ENCODE results near the gene CNIH3.
"Not testable (repeated sequence)": the region's sequence is repeated elsewhere in the genome, so short reads cannot be mapped to it uniquely, and the experiment has no call there.

CNIH3 gene

GRCh38 chr1:224666913-224667312, 50.8 kb downstream of the CNIH3 start:
- ATAC-seq (replicated peaks) = no peak
- H3K36me3 Mint-ChIP-seq (ENCODE audit: insufficient read depth) = no peaks in the 10 kb centered on the region
- DNase-seq = no peak
- no peak overlapping the region for H3K4me3 Mint-ChIP-seq
- no peaks in the 10 kb centered on the region for H3K9me3 Mint-ChIP-seq
- peaks cover 24 to 57% of the 10 kb centered on the region in 2 donors for H3K27me3 Mint-ChIP-seq
- H3K4me1 Mint-ChIP-seq (ENCODE audit: low read depth in 2 of 2) = no peaks in the 10 kb centered on the region
- no peak overlapping the region for H3K27ac Mint-ChIP-seq

DNA sequence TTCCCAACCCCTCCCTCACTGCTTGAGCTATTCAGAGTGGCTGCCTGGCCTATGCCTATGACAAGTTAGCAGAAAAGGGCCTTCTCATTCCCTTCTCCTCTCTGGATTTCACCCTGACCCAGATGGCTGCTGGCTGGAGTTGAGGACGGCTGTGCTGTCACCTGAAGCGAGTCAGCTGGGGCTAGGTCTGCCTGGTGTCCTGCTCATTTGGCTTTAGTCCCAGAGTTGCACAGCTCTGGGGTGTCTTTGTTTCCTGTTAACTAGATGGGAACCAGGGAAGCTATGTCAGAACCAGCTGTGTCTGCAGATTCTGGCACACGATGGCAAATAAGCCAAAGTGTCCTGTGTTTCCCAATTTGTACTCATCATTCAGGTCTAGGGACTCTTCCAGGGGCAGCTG, 52.9 kb downstream of the CNIH3 start:
- no peaks in the 10 kb centered on the region for H3K9me3 Mint-ChIP-seq
- DNase-seq = no peak
- no peak overlapping the region for H3K4me3 Mint-ChIP-seq
- ATAC-seq (replicated peaks) = no peak
- no peaks in the 10 kb centered on the region for H3K36me3 Mint-ChIP-seq (ENCODE audit: insufficient read depth)
- H3K27ac Mint-ChIP-seq = no peak overlapping the region
- H3K4me1 Mint-ChIP-seq (ENCODE audit: low read depth in 2 of 2) = no peaks in the 10 kb centered on the region
- H3K27me3 Mint-ChIP-seq = peaks cover 23 to 56% of the 10 kb centered on the region in 2 donors

DNA sequence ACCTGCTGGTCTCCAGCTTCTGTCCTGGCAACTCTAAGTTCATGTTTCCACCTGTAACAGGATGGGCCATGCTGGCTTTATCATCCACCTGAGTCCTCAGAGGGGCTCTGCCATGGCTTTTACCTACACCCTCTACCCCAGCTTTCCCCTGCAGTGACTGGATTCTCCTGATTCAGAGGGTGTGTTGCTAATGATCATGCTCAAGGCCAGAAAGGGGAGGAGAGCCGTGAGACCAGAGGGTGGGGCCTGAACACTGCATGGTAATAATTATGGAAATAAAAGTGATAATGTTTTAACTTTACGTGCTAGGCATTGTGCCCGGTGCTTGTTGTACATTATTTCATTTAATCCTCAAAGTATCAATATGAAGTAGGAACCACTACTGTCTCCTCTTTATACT, 53.3 kb downstream of the CNIH3 start:
- H3K36me3 Mint-ChIP-seq (ENCODE audit: insufficient read depth) = no peaks in the 10 kb centered on the region
- no peaks in the 10 kb centered on the region for H3K4me1 Mint-ChIP-seq (ENCODE audit: low read depth in 2 of 2)
- H3K9me3 Mint-ChIP-seq = no peaks in the 10 kb centered on the region
- no peak for DNase-seq
- H3K27me3 Mint-ChIP-seq = peaks cover 23 to 56% of the 10 kb centered on the region in 2 donors
- H3K27ac Mint-ChIP-seq = no peak overlapping the region
- H3K4me3 Mint-ChIP-seq = no peak overlapping the region
- ATAC-seq (replicated peaks) = no peak

DNA sequence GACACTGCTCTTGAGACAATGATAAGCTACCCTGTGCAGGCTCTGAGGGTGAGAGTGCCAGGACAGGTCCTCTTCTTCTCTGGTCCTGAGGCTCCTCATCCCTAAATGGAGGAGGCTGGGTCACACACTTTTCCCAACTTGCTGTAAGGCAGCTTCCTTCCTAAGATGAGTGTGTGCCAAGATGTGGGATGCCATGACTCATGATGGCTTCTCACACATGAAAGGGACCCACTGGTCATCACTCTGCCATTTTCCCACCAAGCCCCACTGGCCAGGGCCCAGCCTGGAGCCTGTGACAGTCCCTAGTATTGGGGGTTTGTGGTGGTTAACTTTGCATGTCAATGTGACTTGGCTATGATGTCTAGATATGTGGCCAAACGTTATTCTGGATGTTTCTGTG, 54.4 kb downstream of the CNIH3 start:
- H3K27me3 Mint-ChIP-seq = peaks cover 28 to 64% of the 10 kb centered on the region in 2 donors
- ATAC-seq (replicated peaks) = no peak
- H3K36me3 Mint-ChIP-seq (ENCODE audit: insufficient read depth) = no peaks in the 10 kb centered on the region
- no peaks in the 10 kb centered on the region for H3K4me1 Mint-ChIP-seq (ENCODE audit: low read depth in 2 of 2)
- no peak for DNase-seq
- no peak overlapping the region for H3K4me3 Mint-ChIP-seq
- no peaks in the 10 kb centered on the region for H3K9me3 Mint-ChIP-seq
- no peak overlapping the region for H3K27ac Mint-ChIP-seq

GRCh38 chr1:224671076-224671475, 55.0 kb downstream of the CNIH3 start:
- DNase-seq (no peak), ATAC-seq (replicated peaks) (no peak)
- H3K27ac Mint-ChIP-seq = no peak overlapping the region
- H3K9me3 Mint-ChIP-seq = no peaks in the 10 kb centered on the region
- peaks cover 30 to 69% of the 10 kb centered on the region in 2 donors for H3K27me3 Mint-ChIP-seq
- H3K4me1 Mint-ChIP-seq (ENCODE audit: low read depth in 2 of 2) = no peaks in the 10 kb centered on the region
- no peak overlapping the region for H3K4me3 Mint-ChIP-seq
- H3K36me3 Mint-ChIP-seq (ENCODE audit: insufficient read depth) = no peaks in the 10 kb centered on the region

DNA sequence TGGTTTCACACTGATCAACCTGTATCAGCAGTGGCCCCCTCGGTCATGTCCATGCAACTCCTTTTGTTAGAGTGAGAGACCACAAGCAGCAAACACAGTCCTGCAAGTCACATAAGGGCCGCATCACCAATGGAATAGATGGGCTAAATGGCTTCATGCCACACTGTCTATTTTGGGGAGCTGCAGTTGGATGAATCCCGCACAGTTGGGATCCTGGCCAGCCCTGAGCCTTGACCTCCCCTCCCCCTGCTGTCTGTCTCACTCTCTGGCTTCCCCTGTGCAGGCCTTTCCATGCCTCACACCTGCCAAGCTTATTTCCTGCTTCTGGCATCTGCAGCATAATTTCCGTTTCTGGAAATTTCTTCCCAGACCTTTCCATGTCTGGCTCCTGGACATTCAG, 57.0 kb downstream of the CNIH3 start:
- Mint-ChIP-seq H3K27me3 (peaks cover 23 to 61% of the 10 kb centered on the region in 2 donors), H3K36me3 (ENCODE audit: insufficient read depth) (no peaks in the 10 kb centered on the region), H3K4me1 (ENCODE audit: low read depth in 2 of 2) (no peaks in the 10 kb centered on the region), H3K9me3 (no peaks in the 10 kb centered on the region), H3K4me3 (no peak overlapping the region), H3K27ac (no peak overlapping the region)
- DNase-seq (no peak), ATAC-seq (replicated peaks) (no peak)

DNA sequence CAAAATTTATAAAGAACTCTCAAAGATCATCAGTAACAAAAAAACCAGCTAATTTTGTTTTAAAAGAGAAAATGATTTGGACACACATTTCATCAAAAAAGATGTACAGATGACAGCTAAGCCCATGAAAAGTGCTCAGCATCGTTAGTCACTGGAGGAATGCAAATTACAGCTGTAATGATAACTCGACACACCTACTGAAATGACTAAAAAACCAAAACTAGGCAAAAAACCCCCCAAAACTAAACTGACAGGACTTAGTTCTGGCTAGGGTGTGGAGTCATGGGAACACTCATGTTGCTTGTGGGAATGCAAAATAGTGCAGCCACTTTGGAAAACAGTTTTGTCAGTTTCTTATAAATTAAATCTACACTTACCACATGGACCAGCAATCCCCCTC, 59.5 kb downstream of the CNIH3 start:
- Mint-ChIP-seq H3K27ac (no peak overlapping the region), H3K9me3 (no peaks in the 10 kb centered on the region), H3K27me3 (peaks cover 23 to 38% of the 10 kb centered on the region in 2 donors), H3K4me1 (ENCODE audit: low read depth in 2 of 2) (no peaks in the 10 kb centered on the region), H3K36me3 (ENCODE audit: insufficient read depth) (no peaks in the 10 kb centered on the region), H3K4me3 (no peak overlapping the region)
- DNase-seq (no peak), ATAC-seq (replicated peaks) (no peak)

GRCh38 chr1:224676551-224676950, 60.4 kb downstream of the CNIH3 start:
- Mint-ChIP-seq H3K4me3 (no peak overlapping the region), H3K27ac (no peak overlapping the region), H3K36me3 (ENCODE audit: insufficient read depth) (no peaks in the 10 kb centered on the region), H3K27me3 (peaks cover 24 to 36% of the 10 kb centered on the region in 2 donors), H3K4me1 (ENCODE audit: low read depth in 2 of 2) (no peaks in the 10 kb centered on the region), H3K9me3 (no peaks in the 10 kb centered on the region)
- ATAC-seq (replicated peaks) (no peak), DNase-seq (no peak)

DNA sequence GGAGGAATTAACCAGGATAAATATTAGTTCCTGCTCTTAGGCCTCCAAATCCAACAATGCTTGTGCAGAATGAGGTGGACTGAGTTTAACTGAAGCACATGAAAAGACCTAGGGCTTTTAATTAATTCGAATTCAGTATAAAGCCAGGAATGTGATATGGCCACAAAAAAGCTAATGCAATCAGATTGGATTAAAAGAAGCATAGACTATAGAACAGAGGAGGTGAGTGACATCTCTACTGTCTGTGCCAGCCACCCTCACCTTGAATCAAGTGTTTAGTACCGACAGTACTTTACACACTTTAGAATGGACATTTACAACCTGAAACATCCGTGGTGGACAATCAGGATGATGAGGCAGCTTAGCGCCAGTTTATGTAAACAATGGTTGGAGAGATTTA, 62.1 kb downstream of the CNIH3 start:
- no peak overlapping the region for H3K27ac Mint-ChIP-seq
- H3K27me3 Mint-ChIP-seq = peaks cover 22 to 24% of the 10 kb centered on the region in 2 donors
- H3K4me1 Mint-ChIP-seq (ENCODE audit: low read depth in 2 of 2) = no peaks in the 10 kb centered on the region
- ATAC-seq (replicated peaks) (no peak), DNase-seq (no peak)
- no peaks in the 10 kb centered on the region for H3K36me3 Mint-ChIP-seq (ENCODE audit: insufficient read depth)
- no peak overlapping the region for H3K4me3 Mint-ChIP-seq
- H3K9me3 Mint-ChIP-seq = no peaks in the 10 kb centered on the region

GRCh38 chr1:224679606-224680005, 63.5 kb downstream of the CNIH3 start:
- Mint-ChIP-seq H3K9me3 (no peaks in the 10 kb centered on the region), H3K27me3 (peaks cover 20 to 26% of the 10 kb centered on the region in 2 donors), H3K4me3 (no peak overlapping the region), H3K36me3 (ENCODE audit: insufficient read depth) (no peaks in the 10 kb centered on the region), H3K27ac (no peak overlapping the region), H3K4me1 (ENCODE audit: low read depth in 2 of 2) (no peaks in the 10 kb centered on the region)
- no peak for DNase-seq
- no peak for ATAC-seq (replicated peaks)

DNA sequence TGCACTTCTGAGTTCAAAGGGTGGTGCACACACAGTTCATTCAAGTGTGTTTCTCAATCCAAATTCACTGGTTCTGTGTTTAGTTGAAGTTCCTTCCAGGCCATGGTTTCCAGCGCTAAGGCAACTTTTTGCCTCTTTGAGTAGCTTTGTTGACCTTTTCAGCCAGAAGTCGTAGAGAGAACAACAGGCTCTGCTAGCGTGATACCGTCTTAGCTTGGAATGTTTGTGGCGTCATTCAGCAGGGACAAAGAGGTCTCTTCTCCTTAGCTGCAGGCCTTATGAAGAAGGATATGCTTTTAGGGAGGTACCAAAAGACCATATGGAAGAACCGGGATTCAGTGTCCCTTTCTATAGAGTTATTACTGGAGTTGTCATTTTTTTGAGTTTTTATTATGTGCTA, 65.7 kb downstream of the CNIH3 start:
- Mint-ChIP-seq H3K27ac (no peak overlapping the region), H3K9me3 (no peaks in the 10 kb centered on the region), H3K27me3 (peaks cover 17 to 22% of the 10 kb centered on the region in 2 donors), H3K36me3 (ENCODE audit: insufficient read depth) (no peaks in the 10 kb centered on the region), H3K4me3 (no peak overlapping the region), H3K4me1 (ENCODE audit: low read depth in 2 of 2) (no peaks in the 10 kb centered on the region)
- DNase-seq (no peak), ATAC-seq (replicated peaks) (no peak)

DNA sequence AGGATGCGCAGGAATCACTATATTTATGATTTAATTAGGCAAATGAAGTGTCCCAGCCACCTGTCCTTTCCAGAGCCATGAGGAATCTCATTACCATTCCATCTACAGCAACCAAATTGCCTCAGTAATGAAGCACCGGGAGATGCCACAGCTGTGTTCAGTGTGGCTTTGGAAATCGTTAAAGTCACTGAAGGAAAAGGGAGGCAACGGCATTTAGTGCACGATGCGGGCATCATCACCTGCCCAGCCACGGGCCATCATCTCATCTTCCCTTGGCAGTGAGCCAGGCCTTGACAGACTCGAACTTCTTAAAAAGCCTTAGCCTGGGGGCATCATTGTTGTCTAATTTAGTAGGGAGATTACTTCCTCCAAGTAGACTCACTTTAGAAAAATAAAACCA, 67.8 kb downstream of the CNIH3 start:
- no peaks in the 10 kb centered on the region for H3K36me3 Mint-ChIP-seq (ENCODE audit: insufficient read depth)
- no peaks in the 10 kb centered on the region for H3K4me1 Mint-ChIP-seq (ENCODE audit: low read depth in 2 of 2)
- H3K27ac Mint-ChIP-seq = no peak overlapping the region
- peaks cover 31 to 43% of the 10 kb centered on the region in 2 donors for H3K27me3 Mint-ChIP-seq
- no peak for DNase-seq
- H3K9me3 Mint-ChIP-seq = no peaks in the 10 kb centered on the region
- H3K4me3 Mint-ChIP-seq = no peak overlapping the region
- ATAC-seq (replicated peaks) = no peak

DNA sequence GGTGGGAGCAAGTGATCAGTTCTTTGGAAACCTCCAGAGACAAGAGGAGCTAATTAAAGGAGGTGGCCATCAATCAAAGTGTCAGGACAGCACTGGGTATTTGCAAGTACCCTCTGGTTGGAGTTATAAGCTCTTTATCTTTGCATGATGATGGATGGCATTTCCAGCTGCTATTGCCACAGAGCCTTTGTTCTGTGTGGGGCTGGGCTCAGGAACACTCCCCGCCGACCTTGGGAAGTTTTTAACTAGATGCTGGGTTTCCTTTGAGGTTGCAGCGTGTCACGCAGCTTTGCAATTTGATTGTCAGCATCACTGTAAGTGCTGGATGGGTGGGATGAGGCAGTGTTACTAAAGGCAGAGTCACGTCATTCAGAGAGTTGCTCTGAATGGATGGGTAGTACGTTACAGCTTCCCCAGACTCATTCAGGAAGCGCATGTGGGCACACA, 68.9 kb downstream of the CNIH3 start:
- H3K9me3 Mint-ChIP-seq = no peaks in the 10 kb centered on the region
- no peak overlapping the region for H3K27ac Mint-ChIP-seq
- no peaks in the 10 kb centered on the region for H3K4me1 Mint-ChIP-seq (ENCODE audit: low read depth in 2 of 2)
- H3K36me3 Mint-ChIP-seq (ENCODE audit: insufficient read depth) = no peaks in the 10 kb centered on the region
- H3K4me3 Mint-ChIP-seq = no peak overlapping the region
- H3K27me3 Mint-ChIP-seq = peaks cover 41 to 53% of the 10 kb centered on the region in 2 donors
- DNase-seq (no peak), ATAC-seq (replicated peaks) (no peak)

DNA sequence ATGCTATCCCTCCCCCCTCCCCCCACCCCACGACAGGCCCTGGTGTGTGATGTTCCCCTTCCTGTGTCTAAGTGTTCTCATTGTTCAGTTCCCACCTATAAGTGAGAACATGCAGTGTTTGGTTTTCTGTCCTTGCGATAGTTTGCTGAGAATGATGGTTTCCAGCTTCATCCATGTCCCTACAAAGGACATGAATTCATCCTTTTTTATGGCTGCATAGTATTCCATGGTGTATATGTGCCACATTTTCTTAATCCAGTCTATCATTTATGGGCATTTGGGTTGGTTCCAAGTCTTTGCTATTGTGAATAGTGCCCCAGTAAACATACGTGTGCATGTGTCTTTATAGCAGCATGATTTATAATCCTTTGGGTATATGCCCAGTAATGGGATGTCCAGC, 70.0 kb downstream of the CNIH3 start:
- not testable (repeated sequence) for ATAC-seq (replicated peaks); H3K4me1 Mint-ChIP-seq (ENCODE audit: low read depth in 2 of 2); DNase-seq; H3K27ac Mint-ChIP-seq; H3K9me3 Mint-ChIP-seq; H3K4me3 Mint-ChIP-seq; H3K36me3 Mint-ChIP-seq (ENCODE audit: insufficient read depth)
- peaks cover 38 to 65% of the 10 kb centered on the region in 2 donors for H3K27me3 Mint-ChIP-seq

DNA sequence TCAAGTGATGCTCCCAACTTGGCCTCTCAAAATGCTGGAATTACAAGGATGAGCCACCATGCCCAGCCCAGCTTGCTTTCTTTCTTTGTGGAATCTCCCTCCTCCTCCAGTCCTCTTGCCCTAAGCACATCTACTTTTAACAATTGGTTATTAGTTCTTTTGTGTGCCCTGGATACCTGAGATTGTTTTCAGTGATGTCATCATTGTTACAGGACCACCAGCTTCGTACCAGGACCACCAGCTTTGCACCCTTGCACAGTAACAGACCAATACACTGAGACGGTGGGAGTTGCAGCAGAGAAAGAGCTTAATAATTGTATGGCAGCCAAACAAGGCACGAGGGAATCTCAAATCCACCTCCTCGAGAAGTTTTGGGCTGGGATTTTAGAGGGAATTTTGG, 71.3 kb downstream of the CNIH3 start:
- no peak overlapping the region for H3K27ac Mint-ChIP-seq
- H3K4me1 Mint-ChIP-seq (ENCODE audit: low read depth in 2 of 2) = no peaks in the 10 kb centered on the region
- no peaks in the 10 kb centered on the region for H3K36me3 Mint-ChIP-seq (ENCODE audit: insufficient read depth)
- no peak for ATAC-seq (replicated peaks)
- H3K27me3 Mint-ChIP-seq = peaks cover 38 to 70% of the 10 kb centered on the region in 2 donors
- H3K9me3 Mint-ChIP-seq = no peaks in the 10 kb centered on the region
- no peak overlapping the region for H3K4me3 Mint-ChIP-seq
- no peak for DNase-seq
